ENCODE data around the gene NUDT16. TPM values are rescaled to one million over a fixed set of nuclear protein-coding genes. Genes with fewer than 3 reads are reported as not detected.
"Not testable (repeated sequence)": the region's sequence is repeated elsewhere in the genome, so short reads cannot be mapped to it uniquely, and the experiment has no call there.

Gene NUDT16
- total and polyA plus RNA-seq, 2 donors (not counting 3 experiments of a cell fraction or from before 2014, with no cell fraction given), result 13.2 to 28.5 TPM

- no peaks in the 10 kb centered on the region for H3K9me1 ChIP-seq (replicated peaks; ENCODE audit: control insufficient read depth, extremely low read depth, insufficient read depth, low read length)
- no peaks in the 10 kb centered on the region for H3K27me3 ChIP-seq (ENCODE audit: control insufficient read depth in 2 of 2, insufficient read depth in 2 of 2, low read length in 2 of 2)
- no peak overlapping the region for H3K4me2 ChIP-seq (ENCODE audit: insufficient read depth, low read length)
- dilution Hi-C loops (cut with MboI; ENCODE audit: extremely low pct_ligation_motif_present, low sequenced_read_pairs), result no loop called here
- H3K4me3 ChIP-seq (replicated peaks in 1 of 3; ENCODE audit: insufficient read depth in 1 of 3, low read depth in 1 of 3, low read length in 3 of 3), result no peak overlapping the region
- intact Hi-C loops (cut with micrococcal nuclease), result no loop called here
- no peaks in the 10 kb centered on the region for H4K20me1 ChIP-seq (replicated peaks; ENCODE audit: control insufficient read depth, extremely low read depth, insufficient read depth, low read length)
- H3K27ac ChIP-seq (ENCODE audit: insufficient read depth, low read depth, low read length), result no peak overlapping the region
- no peak for TF ChIP-seq JUN (IDR thresholded peaks at IDR 0.05; ENCODE audit: borderline replicate concordance, insufficient read depth, insufficient read length, low read depth)
- TF ChIP-seq MAX (IDR thresholded peaks at IDR 0.05; ENCODE audit: insufficient read depth, insufficient read length), result no peak
- TF ChIP-seq, protein P1, sequence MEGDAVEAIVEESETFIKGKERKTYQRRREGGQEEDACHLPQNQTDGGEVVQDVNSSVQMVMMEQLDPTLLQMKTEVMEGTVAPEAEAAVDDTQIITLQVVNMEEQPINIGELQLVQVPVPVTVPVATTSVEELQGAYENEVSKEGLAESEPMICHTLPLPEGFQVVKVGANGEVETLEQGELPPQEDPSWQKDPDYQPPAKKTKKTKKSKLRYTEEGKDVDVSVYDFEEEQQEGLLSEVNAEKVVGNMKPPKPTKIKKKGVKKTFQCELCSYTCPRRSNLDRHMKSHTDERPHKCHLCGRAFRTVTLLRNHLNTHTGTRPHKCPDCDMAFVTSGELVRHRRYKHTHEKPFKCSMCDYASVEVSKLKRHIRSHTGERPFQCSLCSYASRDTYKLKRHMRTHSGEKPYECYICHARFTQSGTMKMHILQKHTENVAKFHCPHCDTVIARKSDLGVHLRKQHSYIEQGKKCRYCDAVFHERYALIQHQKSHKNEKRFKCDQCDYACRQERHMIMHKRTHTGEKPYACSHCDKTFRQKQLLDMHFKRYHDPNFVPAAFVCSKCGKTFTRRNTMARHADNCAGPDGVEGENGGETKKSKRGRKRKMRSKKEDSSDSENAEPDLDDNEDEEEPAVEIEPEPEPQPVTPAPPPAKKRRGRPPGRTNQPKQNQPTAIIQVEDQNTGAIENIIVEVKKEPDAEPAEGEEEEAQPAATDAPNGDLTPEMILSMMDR (IDR thresholded peaks at IDR 0.05; ENCODE audit: extremely low read depth in 1 of 2, insufficient read depth in 1 of 2, low read depth in 1 of 2, low read length in 2 of 2), result no peak
- TF ChIP-seq MYC (IDR thresholded peaks at IDR 0.05; ENCODE audit: low read depth, low read length), result no peak
- no peak for TF ChIP-seq EZH2 (IDR thresholded peaks at IDR 0.05; ENCODE audit: borderline replicate concordance, low read depth, low read length, severe bottlenecking)
- TF ChIP-seq POLR2AphosphoS5 (IDR thresholded peaks at IDR 0.05; ENCODE audit: insufficient read depth, low read depth, low read length), result no peak
- TF ChIP-seq GATA2 (IDR thresholded peaks at IDR 0.05; ENCODE audit: insufficient read depth, insufficient read length, low read depth, low read length), result no peak
- TF ChIP-seq FOS (IDR thresholded peaks at IDR 0.05; ENCODE audit: borderline replicate concordance, insufficient read depth, low read length), result no peak
- TF ChIP-seq POLR2A (IDR thresholded peaks at IDR 0.05; ENCODE audit: low read depth, low read length), result no peak
- H3K36me3 ChIP-seq (ENCODE audit: control insufficient read depth in 2 of 2, extremely low read depth in 1 of 2, insufficient read depth in 2 of 2, low read length in 2 of 2), result no peaks in the 10 kb centered on the region
- no peak overlapping the region for H3K9ac ChIP-seq (replicated peaks; ENCODE audit: extremely low read depth, insufficient read depth, low read length)
- ChIA-PET POLR2A (no interaction called here), CTCF (interaction anchor here (1.0 to 1.2 kb wide), 2 partner anchors 11 to 22 kb away, joined by 3 read pairs; partner anchors contain the start of gene NUDT16)
- no peak for FAIRE-seq
- DNase-seq (ENCODE audit: low read depth, low spot score), result no peak
- no peaks in the 10 kb centered on the region for H3K79me2 ChIP-seq (ENCODE audit: control insufficient read depth, insufficient read depth, low read length)
- no peak overlapping the region for H2AFZ ChIP-seq (ENCODE audit: low read depth, low read length)
- no peaks in the 10 kb centered on the region for H3K4me1 ChIP-seq (ENCODE audit: control insufficient read depth, extremely low read depth, insufficient read depth, low read length)
- BruUV-seq (replicated peaks), result no TSS peak
- H3K9me3 ChIP-seq (replicated peaks; ENCODE audit: control insufficient read depth, insufficient read depth, low read length), result no peaks in the 10 kb centered on the region
Observed at GRCh38 chr3:131360191-131360755, 21.3 kb upstream of the NUDT16 start.

DNA sequence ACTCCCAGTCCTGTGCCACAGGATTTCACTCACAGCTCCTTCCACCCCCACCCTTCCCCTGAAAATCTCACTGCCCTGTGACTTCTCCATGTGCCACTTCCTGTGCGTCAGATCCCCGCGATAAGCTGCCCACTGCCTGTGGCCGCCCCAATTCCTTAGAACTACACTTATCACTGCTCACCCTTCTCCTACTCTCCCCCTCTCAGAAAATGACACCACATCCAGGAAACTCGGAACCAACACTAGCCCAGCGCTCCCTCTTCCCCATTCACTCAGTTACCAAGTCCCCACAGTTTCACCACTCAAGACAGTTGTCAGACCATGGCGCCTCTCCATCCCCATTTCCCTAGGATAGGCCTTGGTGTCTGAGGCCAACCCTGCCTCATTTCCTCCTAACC lies 20.5 kb upstream of the NUDT16 start:
- H3K79me2 ChIP-seq (ENCODE audit: control insufficient read depth, insufficient read depth, low read length); H3K27ac ChIP-seq (ENCODE audit: insufficient read depth, low read depth, low read length); H3K9me1 ChIP-seq (replicated peaks; ENCODE audit: control insufficient read depth, extremely low read depth, insufficient read depth, low read length); dilution Hi-C loops (cut with MboI; ENCODE audit: extremely low pct_ligation_motif_present, low sequenced_read_pairs); H3K36me3 ChIP-seq (ENCODE audit: control insufficient read depth in 2 of 2, extremely low read depth in 1 of 2, insufficient read depth in 2 of 2, low read length in 2 of 2); H3K9me3 ChIP-seq (replicated peaks; ENCODE audit: control insufficient read depth, insufficient read depth, low read length); H3K4me2 ChIP-seq (ENCODE audit: insufficient read depth, low read length); H3K27me3 ChIP-seq (ENCODE audit: control insufficient read depth in 2 of 2, insufficient read depth in 2 of 2, low read length in 2 of 2); H4K20me1 ChIP-seq (replicated peaks; ENCODE audit: control insufficient read depth, extremely low read depth, insufficient read depth, low read length); H3K9ac ChIP-seq (replicated peaks; ENCODE audit: extremely low read depth, insufficient read depth, low read length); BruUV-seq (replicated peaks); DNase-seq (ENCODE audit: low read depth, low spot score); H3K4me3 ChIP-seq (replicated peaks in 1 of 3; ENCODE audit: insufficient read depth in 1 of 3, low read depth in 1 of 3, low read length in 3 of 3); H3K4me1 ChIP-seq (ENCODE audit: control insufficient read depth, extremely low read depth, insufficient read depth, low read length); FAIRE-seq; H2AFZ ChIP-seq (ENCODE audit: low read depth, low read length); intact Hi-C loops (cut with micrococcal nuclease): not testable (repeated sequence)
- CTCF ChIA-PET, result interaction anchor here (1.2 kb wide), 1 partner anchor 21 kb away, joined by 3 read pairs; the partner anchor contains the start of gene NUDT16
- POLR2A ChIA-PET, result interaction anchor here (0.5 kb wide), 1 partner anchor 19 kb away, joined by 3 read pairs; no protein-coding TSS in a partner anchor
